Ascending aorta (tissue), 2 donors: ENCODE data around the gene TPMT. TPM values are rescaled to one million over a fixed set of nuclear protein-coding genes. Genes with fewer than 3 reads are reported as not detected.

ENCODE experiments used
- DNase-seq, 2 donors: peaks; one replicate each; pipeline ENCODE4 v3.0.0-alpha.2; 2019; ENCODE audit warnings: low spot score in 2 of 2
- H3K27ac ChIP-seq, 2 donors: fragments of 200-600 bp; sonication (generic); one replicate each; pipeline ENCODE4 v1.5.1; 2016 to 2017; ENCODE audit warnings: mild to moderate bottlenecking in 1 of 2
- H3K27me3 ChIP-seq: fragments of 200-600 bp; sonication (generic); one replicate; pipeline ENCODE4 v1.5.1; 2017
- H3K36me3 ChIP-seq, 2 donors: fragments of 200-600 bp; sonication (generic); one replicate each; pipeline ENCODE4 v1.5.1; 2016
- H3K4me1 ChIP-seq, 2 donors: fragments of 200-600 bp; sonication (generic); one replicate each; pipeline ENCODE4 v1.5.1; 2016 to 2017; ENCODE audit warnings: mild to moderate bottlenecking in 1 of 2
- H3K4me3 ChIP-seq, 2 donors: fragments of 200-600 bp; sonication (generic); one replicate each; pipeline ENCODE4 v1.5.1; 2016 to 2017; ENCODE audit warnings: mild to moderate bottlenecking in 1 of 2
- H3K9me3 ChIP-seq, 2 donors: fragments of 200-600 bp; sonication (generic); one replicate each; pipeline ENCODE4 v1.5.1; 2016
- intact Hi-C: fragments of 100-400 bp; cut with DNase I; formaldehyde crosslinking; loops from one replicate; pipeline ENCODE4 v1.15.1; 2023
- total RNA-seq: library from RNA; depleted of rRNA; stranded (reverse); fragments of >200 nt; gene quantifications from one replicate; pipeline ENCODE4 v1.1.0, GENCODE V29; 2016
- TF ChIP-seq, protein P1 (sequence below), 3 experiments: fragments of 200-600 bp in 2 of 3; fragments of 450-650 bp in 1 of 3; sonication (generic) in 2 of 3; IDR thresholded peaks; one replicate each; pipeline ENCODE4 v1.5.1; 2016 to 2019; ENCODE audit warnings: antibody characterized with exemption in 3 of 3, mild to moderate bottlenecking in 1 of 3, moderate library complexity in 1 of 3

The TPMT gene
- total RNA-seq, 1 donor from 2014 or later = 1.6 TPM

DNA sequence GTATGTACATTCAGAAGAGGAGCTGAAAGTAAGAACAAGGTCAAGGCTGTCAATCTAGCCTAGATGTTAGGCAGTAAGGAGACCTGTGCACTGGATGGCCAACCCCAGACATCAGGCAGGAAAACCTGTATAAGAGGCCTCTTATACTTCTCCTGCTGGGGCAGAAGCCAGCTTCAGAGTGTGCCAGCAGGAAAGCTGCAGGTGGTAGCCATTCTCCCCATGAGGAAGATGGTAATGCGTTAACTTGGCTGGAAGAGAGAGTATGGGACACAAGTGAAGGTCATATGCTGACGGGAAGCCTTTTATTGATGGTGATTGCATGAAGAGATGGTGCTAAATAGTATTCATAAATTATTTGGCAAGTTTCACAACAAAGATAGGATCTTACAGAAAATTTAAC lies 53.0 kb downstream of the TPMT start:
- Histone ChIP-seq H3K4me3 (no peak overlapping the region), H3K27me3 (no peaks in the 10 kb centered on the region), H3K4me1 (no peaks in the 10 kb centered on the region), H3K9me3 (no peaks in the 10 kb centered on the region), H3K36me3 (no peaks in the 10 kb centered on the region), H3K27ac (no peak overlapping the region)
- intact Hi-C loops = no loop called here
- TF ChIP-seq, protein P1, sequence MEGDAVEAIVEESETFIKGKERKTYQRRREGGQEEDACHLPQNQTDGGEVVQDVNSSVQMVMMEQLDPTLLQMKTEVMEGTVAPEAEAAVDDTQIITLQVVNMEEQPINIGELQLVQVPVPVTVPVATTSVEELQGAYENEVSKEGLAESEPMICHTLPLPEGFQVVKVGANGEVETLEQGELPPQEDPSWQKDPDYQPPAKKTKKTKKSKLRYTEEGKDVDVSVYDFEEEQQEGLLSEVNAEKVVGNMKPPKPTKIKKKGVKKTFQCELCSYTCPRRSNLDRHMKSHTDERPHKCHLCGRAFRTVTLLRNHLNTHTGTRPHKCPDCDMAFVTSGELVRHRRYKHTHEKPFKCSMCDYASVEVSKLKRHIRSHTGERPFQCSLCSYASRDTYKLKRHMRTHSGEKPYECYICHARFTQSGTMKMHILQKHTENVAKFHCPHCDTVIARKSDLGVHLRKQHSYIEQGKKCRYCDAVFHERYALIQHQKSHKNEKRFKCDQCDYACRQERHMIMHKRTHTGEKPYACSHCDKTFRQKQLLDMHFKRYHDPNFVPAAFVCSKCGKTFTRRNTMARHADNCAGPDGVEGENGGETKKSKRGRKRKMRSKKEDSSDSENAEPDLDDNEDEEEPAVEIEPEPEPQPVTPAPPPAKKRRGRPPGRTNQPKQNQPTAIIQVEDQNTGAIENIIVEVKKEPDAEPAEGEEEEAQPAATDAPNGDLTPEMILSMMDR (IDR thresholded peaks at IDR 0.05) = no peak
- DNase-seq = no peak

DNA sequence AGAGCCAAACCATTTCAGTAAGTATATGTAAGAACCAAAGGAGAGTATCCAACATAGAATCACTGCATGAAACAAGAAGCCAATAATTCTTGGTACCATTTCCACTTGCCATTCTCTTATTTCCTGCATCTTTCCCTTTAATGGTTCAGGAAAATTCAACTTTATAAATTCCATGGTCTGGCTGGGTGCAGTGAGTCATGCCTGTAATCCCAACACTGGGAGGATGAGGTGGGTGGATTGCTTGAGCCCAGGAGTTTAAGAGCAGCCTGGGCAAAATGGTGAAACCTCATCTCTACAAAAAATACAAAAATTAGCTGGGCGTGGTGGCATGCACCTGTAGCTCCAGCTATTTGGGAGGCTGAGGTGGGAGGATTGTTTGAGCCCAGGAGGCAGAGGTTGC lies 53.6 kb downstream of the TPMT start:
- Histone ChIP-seq H3K27ac (no peak overlapping the region), H3K27me3 (no peaks in the 10 kb centered on the region), H3K36me3 (no peaks in the 10 kb centered on the region), H3K4me1 (no peaks in the 10 kb centered on the region), H3K4me3 (no peak overlapping the region), H3K9me3 (no peaks in the 10 kb centered on the region)
- intact Hi-C loops = no loop called here
- no peak for DNase-seq
- TF ChIP-seq, protein P1 (IDR thresholded peaks at IDR 0.05) = no peak

DNA sequence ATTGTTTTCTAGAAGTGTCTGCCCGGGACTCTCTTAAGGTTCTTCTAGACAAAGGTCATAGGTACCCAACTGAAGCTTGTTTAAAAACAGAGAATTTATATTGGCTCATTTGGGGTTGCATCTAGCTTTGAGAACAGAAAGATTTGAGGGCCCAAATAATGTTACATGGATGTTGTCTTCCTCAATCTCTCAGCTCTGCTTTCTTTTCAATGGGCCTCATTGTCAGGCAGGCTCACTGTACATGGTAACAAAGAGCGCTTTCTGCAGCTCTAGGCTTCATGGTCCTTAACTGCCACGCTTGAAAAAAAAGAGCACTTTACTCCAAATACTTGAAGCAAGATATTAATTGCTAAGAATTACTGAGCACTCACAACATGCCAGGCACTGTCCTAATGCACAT lies 54.6 kb downstream of the TPMT start:
- Histone ChIP-seq H3K9me3 (no peaks in the 10 kb centered on the region), H3K4me1 (no peaks in the 10 kb centered on the region), H3K36me3 (no peaks in the 10 kb centered on the region), H3K27ac (no peak overlapping the region), H3K4me3 (no peak overlapping the region), H3K27me3 (no peaks in the 10 kb centered on the region)
- no peak for DNase-seq
- TF ChIP-seq, protein P1 (IDR thresholded peaks at IDR 0.05) = no peak
- intact Hi-C loops = no loop called here

DNA sequence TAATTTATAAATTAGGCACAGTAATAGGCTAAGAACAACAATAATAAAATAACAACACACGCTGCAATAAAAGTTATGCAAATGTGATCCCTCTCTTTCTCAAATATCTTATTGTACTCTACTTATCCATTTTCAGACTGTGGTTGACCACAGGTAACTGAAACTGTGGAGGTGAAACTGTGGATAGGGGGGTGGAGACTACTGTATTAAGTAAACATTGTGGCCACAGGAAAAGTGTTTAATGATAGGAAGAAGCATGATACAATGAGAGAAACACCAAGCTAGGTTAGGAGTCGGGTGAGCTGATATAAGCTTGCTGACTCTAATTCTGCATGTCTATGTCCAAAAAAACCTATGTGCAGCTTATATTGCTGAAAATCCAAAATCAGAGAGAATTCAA lies 55.4 kb downstream of the TPMT start:
- Histone ChIP-seq H3K4me1 (no peaks in the 10 kb centered on the region), H3K4me3 (no peak overlapping the region), H3K27ac (no peak overlapping the region), H3K36me3 (no peaks in the 10 kb centered on the region), H3K9me3 (no peaks in the 10 kb centered on the region), H3K27me3 (no peaks in the 10 kb centered on the region)
- DNase-seq = no peak
- intact Hi-C loops = no loop called here
- TF ChIP-seq, protein P1 (IDR thresholded peaks at IDR 0.05) = no peak

DNA sequence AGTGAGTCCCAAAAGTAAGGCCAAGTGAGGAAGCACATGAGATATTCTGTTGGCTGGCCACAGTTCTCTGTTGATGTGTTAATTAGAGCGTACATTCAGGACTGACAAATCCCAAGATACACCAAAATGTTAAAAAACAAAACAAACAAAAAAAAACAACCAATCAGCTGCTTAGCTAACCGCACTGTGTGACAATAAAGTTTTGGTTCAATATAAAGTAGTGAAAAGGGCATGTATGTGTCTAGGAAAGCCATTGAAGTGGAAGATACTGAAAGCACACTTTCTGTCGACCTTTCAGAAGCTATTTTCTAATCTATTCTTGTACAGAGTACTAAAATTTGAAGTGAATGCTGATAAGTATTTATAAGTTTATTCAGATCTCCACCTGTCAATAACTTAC lies 58.5 kb downstream of the TPMT start:
- no peak overlapping the region for H3K27ac ChIP-seq
- no peak overlapping the region for H3K4me3 ChIP-seq
- no peak for DNase-seq
- no peaks in the 10 kb centered on the region for H3K27me3 ChIP-seq
- intact Hi-C loops = no loop called here
- H3K4me1 ChIP-seq = no peaks in the 10 kb centered on the region
- H3K9me3 ChIP-seq = no peaks in the 10 kb centered on the region
- H3K36me3 ChIP-seq = no peaks in the 10 kb centered on the region
- TF ChIP-seq, protein P1 (IDR thresholded peaks at IDR 0.05) = no peak

DNA sequence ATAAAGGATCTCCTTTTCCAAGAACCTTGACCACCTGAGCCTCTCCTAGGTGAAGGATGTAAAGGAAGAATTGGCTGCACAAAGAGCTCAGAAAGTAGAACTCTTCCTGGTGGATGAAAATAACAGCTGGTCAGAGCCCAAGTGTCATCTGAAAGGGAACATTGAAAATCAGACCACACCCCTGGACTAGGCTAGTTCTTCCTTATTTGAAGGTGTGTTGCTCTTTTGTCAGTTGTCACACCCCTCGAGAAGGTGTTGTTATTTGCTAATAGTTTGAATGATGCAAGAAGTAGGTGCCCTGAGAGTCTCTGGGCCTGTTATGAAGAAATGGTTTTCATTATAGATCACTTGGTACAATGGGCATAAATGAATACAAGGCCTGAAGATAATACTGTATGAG lies 63.5 kb downstream of the TPMT start:
- H3K27me3 ChIP-seq = no peaks in the 10 kb centered on the region
- TF ChIP-seq, protein P1 (IDR thresholded peaks at IDR 0.05) = no peak
- no peak overlapping the region for H3K27ac ChIP-seq
- H3K36me3 ChIP-seq = no peaks in the 10 kb centered on the region
- DNase-seq = no peak
- H3K4me1 ChIP-seq = no peaks in the 10 kb centered on the region
- H3K9me3 ChIP-seq = no peaks in the 10 kb centered on the region
- H3K4me3 ChIP-seq = no peak overlapping the region
- intact Hi-C loops = no loop called here
